Measurements from ENCODE around the gene ATG5. TPM values are rescaled to one million over a fixed set of nuclear protein-coding genes. Genes with fewer than 3 reads are reported as not detected.
"Not testable (repeated sequence)": the region's sequence is repeated elsewhere in the genome, so short reads cannot be mapped to it uniquely, and the experiment has no call there.

ATG5 gene
- total RNA-seq, 1 donor from 2014 or later: 33.8 TPM

- intact Hi-C loops (cut with micrococcal nuclease): no loop called here
Observed at GRCh38 chr6:106315765-106316374, 9.7 kb downstream of the ATG5 start.

- intact Hi-C loops (cut with micrococcal nuclease): no loop called here
Observed at GRCh38 chr6:106309766-106310373, 15.7 kb downstream of the ATG5 start.

GRCh38 chr6:106308985-106309384 lies 16.6 kb downstream of the ATG5 start:
- intact Hi-C loops (cut with micrococcal nuclease): no loop called here

GRCh38 chr6:106305740-106306139 lies 19.8 kb downstream of the ATG5 start:
- intact Hi-C loops (cut with micrococcal nuclease): no loop called here

GRCh38 chr6:106300944-106301343 lies 24.6 kb downstream of the ATG5 start:
- intact Hi-C loops (cut with micrococcal nuclease): loop anchor here (1.0 to 2.0 kb wide), 8 partner anchors 78 to 1214 kb away; partner anchors contain the start of gene PRDM1

GRCh38 chr6:106300020-106300780 lies 25.4 kb downstream of the ATG5 start:
- intact Hi-C loops (cut with micrococcal nuclease): loop anchor here (2.0 kb wide), 5 partner anchors 77 to 567 kb away; partner anchors contain the start of gene PRDM1

GRCh38 chr6:106293116-106293515 lies 32.4 kb downstream of the ATG5 start:
- intact Hi-C loops (cut with micrococcal nuclease): no loop called here

- intact Hi-C loops (cut with micrococcal nuclease): no loop called here
Observed at GRCh38 chr6:106290954-106291353, 34.6 kb downstream of the ATG5 start.

- intact Hi-C loops (cut with micrococcal nuclease): no loop called here
Observed at GRCh38 chr6:106290032-106290431, 35.5 kb downstream of the ATG5 start.

GRCh38 chr6:106287215-106287614 lies 38.3 kb downstream of the ATG5 start:
- intact Hi-C loops (cut with micrococcal nuclease): no loop called here

- intact Hi-C loops (cut with micrococcal nuclease): no loop called here
Observed at GRCh38 chr6:106286746-106287145, 38.8 kb downstream of the ATG5 start.

- intact Hi-C loops (cut with micrococcal nuclease): no loop called here
Observed at GRCh38 chr6:106283481-106283880, 42.1 kb downstream of the ATG5 start.

GRCh38 chr6:106281661-106282060 lies 43.9 kb downstream of the ATG5 start:
- intact Hi-C loops (cut with micrococcal nuclease): no loop called here

- intact Hi-C loops (cut with micrococcal nuclease): no loop called here
Observed at GRCh38 chr6:106281088-106281487, 44.5 kb downstream of the ATG5 start.

- intact Hi-C loops (cut with micrococcal nuclease): no loop called here
Observed at GRCh38 chr6:106279179-106279578, 46.4 kb downstream of the ATG5 start.

- intact Hi-C loops (cut with micrococcal nuclease): no loop called here
Observed at GRCh38 chr6:106275692-106276091, 49.9 kb downstream of the ATG5 start.

- intact Hi-C loops (cut with micrococcal nuclease): no loop called here
Observed at GRCh38 chr6:106273087-106273486, 52.5 kb downstream of the ATG5 start.

- intact Hi-C loops (cut with micrococcal nuclease): no loop called here
Observed at GRCh38 chr6:106272287-106272686, 53.3 kb downstream of the ATG5 start.

- intact Hi-C loops (cut with micrococcal nuclease): no loop called here
Observed at GRCh38 chr6:106270414-106270813, 55.1 kb downstream of the ATG5 start.

- intact Hi-C loops (cut with micrococcal nuclease): not testable (repeated sequence)
Observed at GRCh38 chr6:106269268-106269919, 56.2 kb downstream of the ATG5 start.

- intact Hi-C loops (cut with micrococcal nuclease): not testable (repeated sequence)
Observed at GRCh38 chr6:106268500-106268899, 57.1 kb downstream of the ATG5 start.

GRCh38 chr6:106264433-106264832 lies 61.1 kb downstream of the ATG5 start:
- intact Hi-C loops (cut with micrococcal nuclease): not testable (repeated sequence)
